Activated CD4-positive, alpha-beta memory T cell treated with anti-CD3 and anti-CD28 coated beads, Interleukin-2, amount 10 ng/mL, durations not matched to agents 7 days and 5 days (primary cell): ENCODE data around the gene NUCB1. TPM values are rescaled to one million over a fixed set of nuclear protein-coding genes. Genes with fewer than 3 reads are reported as not detected.
A peak's percentile ranks its signal among the peaks of the same experiment; 100 is the strongest.

Experiments
- CTCF ChIA-PET: fragments of 350-600 bp; sonication (Branson Sonifier 250); formaldehyde crosslinking; loops from one replicate; lab custom pipeline; 2021; ENCODE audit warnings: antibody characterized with exemption, inconsistent platforms; lab: Charles Lee
- POLR2A ChIA-PET: fragments of 350-600 bp; sonication (Branson Sonifier 250); formaldehyde crosslinking; loops from one replicate; lab custom pipeline; 2021; ENCODE audit warnings: antibody characterized with exemption; lab: Charles Lee
- DNase-seq: peaks from one replicate; pipeline ENCODE4 v3.0.0-alpha.2; 2020
- H3K27ac Mint-ChIP-seq: one replicate; pipeline ENCODE4 v1.8.0; 2021; ENCODE audit warnings: mild to moderate bottlenecking, mixed read lengths
- H3K27me3 Mint-ChIP-seq: one replicate; pipeline ENCODE4 v1.8.0; 2021; ENCODE audit warnings: mixed read lengths
- H3K36me3 Mint-ChIP-seq: one replicate; pipeline ENCODE4 v1.8.0; 2021; ENCODE audit warnings: low read depth, mixed read lengths
- H3K4me1 Mint-ChIP-seq: one replicate; pipeline ENCODE4 v1.8.0; 2021; ENCODE audit warnings: mixed read lengths
- H3K4me3 Mint-ChIP-seq: one replicate; pipeline ENCODE4 v1.8.0; 2021; ENCODE audit warnings: mild to moderate bottlenecking, mixed read lengths
- H3K9me3 Mint-ChIP-seq: one replicate; pipeline ENCODE4 v1.8.0; 2021; ENCODE audit warnings: mixed read lengths
- total RNA-seq, 2 experiments: library from RNA; stranded (reverse); gene quantifications; one replicate each; pipeline ENCODE4 v1.2.3, GENCODE V29; 2021

Gene NUCB1
- total RNA-seq, result 100 to 1,000 TPM; 287 to 300 TPM

- peak within 1 kb of the TSS; percentile 96 for H3K4me3 Mint-ChIP-seq
- H3K4me1 Mint-ChIP-seq, result peaks cover 39% of the 10 kb centered on the region
- no peaks in the 10 kb centered on the region for H3K9me3 Mint-ChIP-seq
- H3K36me3 Mint-ChIP-seq, result peaks cover 34% of the 10 kb centered on the region
- ChIA-PET POLR2A (interaction anchor here (0.8 to 4.8 kb wide), 14 partner anchors 14 to 94 kb away, joined by 3 to 125 read pairs (median 8); partner anchors contain the start of genes BAX, BCAT2, DHDH and FTL), CTCF (interaction anchor here (0.9 to 2.3 kb wide), 13 partner anchors 11 to 112 kb away, joined by 3 to 21 read pairs (median 4); partner anchors contain the start of genes DHDH, GYS1, PPP1R15A and RUVBL2)
- peak within 1 kb of the TSS; percentile 94 for H3K27ac Mint-ChIP-seq
- peaks cover 6% of the 10 kb centered on the region for H3K27me3 Mint-ChIP-seq
- peak; percentile 100 for DNase-seq
Observed at GRCh38 chr19:48899781-48900476, at the start of gene NUCB1. NUCB1 (plus strand) TSS chr19:48900312; CDS start chr19:48900797, 485 bp downstream.

GRCh38 chr19:48852292-48852691, 47.8 kb upstream of the NUCB1 start:
- H3K36me3 Mint-ChIP-seq, result no peaks in the 10 kb centered on the region
- CTCF ChIA-PET, result interaction anchor here (0.8 to 1.5 kb wide), 4 partner anchors 10 to 141 kb away, joined by 3 to 4 read pairs (median 4); partner anchors contain the start of genes GYS1 and RUVBL2
- no peaks in the 10 kb centered on the region for H3K9me3 Mint-ChIP-seq
- no peak overlapping the region for H3K4me3 Mint-ChIP-seq
- POLR2A ChIA-PET, result no interaction called here
- H3K27ac Mint-ChIP-seq, result no peak overlapping the region
- DNase-seq, result no peak
- no peaks in the 10 kb centered on the region for H3K27me3 Mint-ChIP-seq
- H3K4me1 Mint-ChIP-seq, result no peaks in the 10 kb centered on the region

GRCh38 chr19:48853483-48853882, 46.6 kb upstream of the NUCB1 start:
- H3K27me3 Mint-ChIP-seq, result no peaks in the 10 kb centered on the region
- H3K4me1 Mint-ChIP-seq, result no peaks in the 10 kb centered on the region
- H3K36me3 Mint-ChIP-seq, result no peaks in the 10 kb centered on the region
- no peaks in the 10 kb centered on the region for H3K9me3 Mint-ChIP-seq
- no peak overlapping the region for H3K27ac Mint-ChIP-seq
- ChIA-PET CTCF (interaction anchor here (0.6 kb wide), 1 partner anchor 125 kb away, joined by 4 read pairs; no protein-coding TSS in a partner anchor), POLR2A (interaction anchor here (0.9 kb wide), 1 partner anchor 11 kb away, joined by 3 read pairs; no protein-coding TSS in a partner anchor)
- DNase-seq, result no peak
- no peak overlapping the region for H3K4me3 Mint-ChIP-seq

GRCh38 chr19:48854103-48854502, 46.0 kb upstream of the NUCB1 start:
- CTCF ChIA-PET, result interaction anchor here (0.9 kb wide), 1 partner anchor 66 kb away, joined by 3 read pairs; no protein-coding TSS in a partner anchor
- no peak overlapping the region for H3K4me3 Mint-ChIP-seq
- peaks cover 3% of the 10 kb centered on the region for H3K4me1 Mint-ChIP-seq
- no peaks in the 10 kb centered on the region for H3K27me3 Mint-ChIP-seq
- H3K27ac Mint-ChIP-seq, result no peak overlapping the region
- POLR2A ChIA-PET, result interaction anchor here (0.9 kb wide), 1 partner anchor 12 kb away, joined by 3 read pairs; no protein-coding TSS in a partner anchor
- no peaks in the 10 kb centered on the region for H3K36me3 Mint-ChIP-seq
- H3K9me3 Mint-ChIP-seq, result no peaks in the 10 kb centered on the region
- no peak for DNase-seq

GRCh38 chr19:48856921-48857320, 43.2 kb upstream of the NUCB1 start:
- peaks cover 2% of the 10 kb centered on the region for H3K27me3 Mint-ChIP-seq
- no peak overlapping the region for H3K4me3 Mint-ChIP-seq
- ChIA-PET CTCF (interaction anchor here (0.7 kb wide), 1 partner anchor 482 kb away, joined by 3 read pairs; no protein-coding TSS in a partner anchor), POLR2A (no interaction called here)
- H3K27ac Mint-ChIP-seq, result no peak overlapping the region
- no peaks in the 10 kb centered on the region for H3K9me3 Mint-ChIP-seq
- no peak for DNase-seq
- H3K36me3 Mint-ChIP-seq, result no peaks in the 10 kb centered on the region
- peaks cover 11% of the 10 kb centered on the region for H3K4me1 Mint-ChIP-seq

- ChIA-PET CTCF (interaction anchor here (1.5 to 1.8 kb wide), 3 partner anchors 17 to 134 kb away, joined by 5 to 6 read pairs (median 6); partner anchors contain the start of genes GYS1 and RUVBL2), POLR2A (interaction anchor here (1.0 to 1.5 kb wide), 2 partner anchors 13 to 105 kb away, joined by 3 to 10 read pairs; partner anchors contain the start of gene PPP1R15A)
- Mint-ChIP-seq H3K36me3 (no peaks in the 10 kb centered on the region), H3K27ac (peak overlapping the region; percentile 78), H3K9me3 (no peaks in the 10 kb centered on the region), H3K4me3 (peak overlapping the region; percentile 94), H3K4me1 (peaks cover 11% of the 10 kb centered on the region), H3K27me3 (peaks cover 2% of the 10 kb centered on the region)
- DNase-seq, result peak; percentile 84
Observed at GRCh38 chr19:48858984-48859710, 41.0 kb upstream of the NUCB1 start.

- H3K36me3 Mint-ChIP-seq, result no peaks in the 10 kb centered on the region
- CTCF ChIA-PET, result interaction anchor here (0.5 kb wide), 1 partner anchor 112 kb away, joined by 4 read pairs; no protein-coding TSS in a partner anchor
- peaks cover 2% of the 10 kb centered on the region for H3K27me3 Mint-ChIP-seq
- H3K4me3 Mint-ChIP-seq, result no peak overlapping the region
- peaks cover 11% of the 10 kb centered on the region for H3K4me1 Mint-ChIP-seq
- H3K27ac Mint-ChIP-seq, result no peak overlapping the region
- POLR2A ChIA-PET, result interaction anchor here (1.0 kb wide), 1 partner anchor 104 kb away, joined by 3 read pairs; no protein-coding TSS in a partner anchor
- no peak for DNase-seq
- H3K9me3 Mint-ChIP-seq, result no peaks in the 10 kb centered on the region
Observed at GRCh38 chr19:48859711-48860572, 40.2 kb upstream of the NUCB1 start.

GRCh38 chr19:48861313-48861712, 38.8 kb upstream of the NUCB1 start:
- ChIA-PET POLR2A (interaction anchor here (1.9 kb wide), 1 partner anchor 11 kb away, joined by 6 read pairs; the partner anchor contains the start of gene PPP1R15A), CTCF (no interaction called here)
- Mint-ChIP-seq H3K27me3 (peaks cover 5% of the 10 kb centered on the region), H3K9me3 (no peaks in the 10 kb centered on the region), H3K36me3 (no peaks in the 10 kb centered on the region), H3K4me3 (no peak overlapping the region), H3K4me1 (peaks cover 11% of the 10 kb centered on the region), H3K27ac (no peak overlapping the region)
- DNase-seq, result no peak

- Mint-ChIP-seq H3K27me3 (peaks cover 9% of the 10 kb centered on the region), H3K27ac (no peak overlapping the region), H3K9me3 (no peaks in the 10 kb centered on the region), H3K4me3 (no peak overlapping the region), H3K36me3 (no peaks in the 10 kb centered on the region), H3K4me1 (peaks cover 11% of the 10 kb centered on the region)
- CTCF ChIA-PET, result no interaction called here
- no peak for DNase-seq
- POLR2A ChIA-PET, result interaction anchor here (1.9 kb wide), 1 partner anchor 10 kb away, joined by 6 read pairs; the partner anchor contains the start of gene PPP1R15A
Observed at GRCh38 chr19:48862827-48863226, 37.3 kb upstream of the NUCB1 start.

GRCh38 chr19:48866692-48867091, 33.4 kb upstream of the NUCB1 start:
- Mint-ChIP-seq H3K27me3 (peaks cover 13% of the 10 kb centered on the region), H3K4me1 (peaks cover 4% of the 10 kb centered on the region), H3K27ac (no peak overlapping the region), H3K36me3 (no peaks in the 10 kb centered on the region), H3K9me3 (no peaks in the 10 kb centered on the region), H3K4me3 (no peak overlapping the region)
- CTCF ChIA-PET, result no interaction called here
- POLR2A ChIA-PET, result no interaction called here
- no peak for DNase-seq

GRCh38 chr19:48867123-48867745, 32.9 kb upstream of the NUCB1 start:
- H3K4me1 Mint-ChIP-seq, result peaks cover 7% of the 10 kb centered on the region
- peaks cover under 1% of the 10 kb centered on the region for H3K36me3 Mint-ChIP-seq
- no peak for DNase-seq
- H3K27me3 Mint-ChIP-seq, result peaks cover 13% of the 10 kb centered on the region
- POLR2A ChIA-PET, result no interaction called here
- H3K4me3 Mint-ChIP-seq, result no peak overlapping the region
- no peak overlapping the region for H3K27ac Mint-ChIP-seq
- H3K9me3 Mint-ChIP-seq, result no peaks in the 10 kb centered on the region
- CTCF ChIA-PET, result no interaction called here
